ENCODE results near the gene FOXL1. TPM values are rescaled to one million over a fixed set of nuclear protein-coding genes. Genes with fewer than 3 reads are reported as not detected.

FOXL1 gene
- total RNA-seq, 4 donors from 2014 or later, result 0.45 to 1.9 (median 1.1) TPM

GRCh38 chr16:86563469-86564345 is 14.6 kb upstream of the FOXL1 start:
- H3K4me3 ChIP-seq (replicated peaks in 1 of 3), result no peak overlapping the region
- H3K27ac ChIP-seq, result no peak overlapping the region
- intact Hi-C loops (cut with DNase I), result loop anchor here (5.0 kb wide), 2 partner anchors 714 to 729 kb away; no protein-coding TSS in a partner anchor
- H3K36me3 ChIP-seq, result no peaks in the 10 kb centered on the region
- H3K27me3 ChIP-seq, result peaks cover 7% of the 10 kb centered on the region
- TF ChIP-seq CTCF (IDR thresholded peaks at IDR 0.05) (peak; percentile 98 to 100 (median 99)), POLR2A (IDR thresholded peaks at IDR 0.05) (no peak)
- H3K4me1 ChIP-seq, result peaks cover 11 to 17% of the 10 kb centered on the region in 2 donors
- H3K9me3 ChIP-seq, result no peaks in the 10 kb centered on the region
- peak; percentile 91 to 92 for DNase-seq
- WGBS, 2 donors, result 2 to 3% methylated on average over 41 of the region's 41 CpGs

DNA sequence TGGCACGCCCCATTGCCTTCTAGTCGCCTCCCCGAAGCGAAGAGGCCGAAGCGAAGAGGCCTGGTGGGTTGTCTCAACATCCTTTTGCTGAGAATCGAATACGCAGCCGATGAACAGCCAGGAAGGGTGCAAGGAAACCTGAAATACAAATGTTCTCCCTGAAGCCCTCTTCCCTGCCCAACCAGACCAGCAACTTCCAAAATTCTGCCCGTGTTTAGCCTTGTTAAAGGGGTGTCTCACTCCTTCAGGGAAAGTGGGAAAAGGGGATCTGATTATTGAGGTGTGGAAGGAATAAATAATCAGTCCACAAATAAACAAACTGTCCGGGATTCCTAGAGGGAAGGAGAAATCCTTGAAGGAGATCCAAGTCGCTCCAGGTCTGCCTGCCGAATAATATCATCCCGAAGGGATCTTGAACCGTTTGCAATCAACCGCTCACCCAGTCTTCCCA is 13.1 kb upstream of the FOXL1 start:
- no peak for DNase-seq
- no peak overlapping the region for H3K27ac ChIP-seq
- intact Hi-C loops (cut with DNase I), result loop anchor here (5.0 kb wide), 1 partner anchor 492 kb away; no protein-coding TSS in a partner anchor
- peaks cover 19% of the 10 kb centered on the region for H3K27me3 ChIP-seq
- no peaks in the 10 kb centered on the region for H3K36me3 ChIP-seq
- no peak overlapping the region for H3K4me3 ChIP-seq (replicated peaks in 1 of 3)
- H3K4me1 ChIP-seq, result peaks cover 11 to 17% of the 10 kb centered on the region in 2 donors
- H3K9me3 ChIP-seq, result no peaks in the 10 kb centered on the region
- WGBS, 2 donors, result 36 to 41% methylated on average over 16 of the region's 16 CpGs
- TF ChIP-seq CTCF (IDR thresholded peaks at IDR 0.05), result no peak
- TF ChIP-seq POLR2A (IDR thresholded peaks at IDR 0.05), result no peak

- Histone ChIP-seq H3K4me3 (replicated peaks in 1 of 3) (no peak overlapping the region), H3K27me3 (peaks cover 25% of the 10 kb centered on the region), H3K4me1 (peaks cover 11 to 19% of the 10 kb centered on the region in 2 donors), H3K27ac (no peak overlapping the region), H3K36me3 (no peaks in the 10 kb centered on the region), H3K9me3 (no peaks in the 10 kb centered on the region)
- TF ChIP-seq POLR2A (IDR thresholded peaks at IDR 0.05) (no peak), CTCF (IDR thresholded peaks at IDR 0.05) (no peak)
- 10 to 18% methylated on average over 34 to 53 of the region's 53 CpGs for WGBS, 2 donors
- no peak for DNase-seq
- intact Hi-C loops (cut with DNase I), result loop anchor here (5.0 kb wide), 1 partner anchor 491 kb away; no protein-coding TSS in a partner anchor
Observed at GRCh38 chr16:86565644-86566511, 12.5 kb upstream of the FOXL1 start.

DNA sequence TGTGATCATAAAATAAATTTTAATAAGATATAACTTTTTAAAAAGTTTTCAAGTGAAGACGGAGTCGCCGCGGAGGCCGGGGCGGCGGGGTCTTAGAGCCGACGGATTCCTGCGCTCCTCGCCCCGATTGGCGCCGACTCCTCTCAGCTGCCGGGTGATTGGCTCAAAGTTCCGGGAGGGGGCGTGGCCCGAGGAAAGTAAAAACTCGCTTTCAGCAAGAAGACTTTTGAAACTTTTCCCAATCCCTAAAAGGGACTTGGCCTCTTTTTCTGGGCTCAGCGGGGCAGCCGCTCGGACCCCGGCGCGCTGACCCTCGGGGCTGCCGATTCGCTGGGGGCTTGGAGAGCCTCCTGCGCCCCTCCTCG is 11.8 kb upstream of the FOXL1 start, which contains the start of gene FOXC2:
TSS of gene FOXC2 (plus strand) at position 229 of the 365 bp plus-strand sequence. CDS start 507 bp downstream, outside the sequence.
- intact Hi-C loops (cut with DNase I), result loop anchor here (5.0 kb wide), 1 partner anchor 491 kb away; no protein-coding TSS in a partner anchor
- WGBS, 2 donors, result 4 to 5% methylated on average over 19 to 26 of the region's 30 CpGs
- peak; percentile 64 to 69 for DNase-seq
- Histone ChIP-seq H3K36me3 (no peaks in the 10 kb centered on the region), H3K4me1 (peaks cover 11 to 21% of the 10 kb centered on the region in 2 donors), H3K4me3 (replicated peaks in 1 of 3) (peak within 1 kb of the TSS in 1 of 3 donors; percentile 31), H3K27me3 (peaks cover 29% of the 10 kb centered on the region), H3K27ac (peak within 1 kb of the TSS; percentile 29 to 71 (median 71)), H3K9me3 (no peaks in the 10 kb centered on the region)
- TF ChIP-seq CTCF (IDR thresholded peaks at IDR 0.05), result no peak
- TF ChIP-seq POLR2A (IDR thresholded peaks at IDR 0.05), result peak in 1 of 2 donors; percentile 42
